WERI-Rb-1 (cell line): ENCODE data around the gene KLHL29.

Experiments
- DNase-seq: peaks from one replicate; pipeline ENCODE4 v3.0.0-alpha.2; 2020
- H3K27ac ChIP-seq: fragments of 250-450 bp; sonication (Bioruptor Pico); 2 replicates; pipeline ENCODE4 v1.5.1; 2020; ENCODE audit warnings: mild to moderate bottlenecking, moderate library complexity
- H3K27me3 ChIP-seq: fragments of 250-450 bp; sonication (Bioruptor Pico); 2 replicates; pipeline ENCODE4 v1.5.1; 2021; ENCODE audit warnings: mild to moderate bottlenecking, low read depth, moderate library complexity; ENCODE audit not compliant: insufficient read depth, severe bottlenecking
- H3K36me3 ChIP-seq: fragments of 250-450 bp; sonication (Bioruptor Pico); 2 replicates; pipeline ENCODE4 v1.5.1; 2020; ENCODE audit warnings: mild to moderate bottlenecking, moderate library complexity
- H3K4me3 ChIP-seq: 2 replicates; pipeline ENCODE4 v1.5.1; 2011; ENCODE audit warnings: low read depth, mild to moderate bottlenecking, control low read depth, low read length
- H3K9me3 ChIP-seq: fragments of 250-450 bp; sonication (Bioruptor Pico); 2 replicates; pipeline ENCODE4 v1.5.1; 2021; ENCODE audit warnings: mild to moderate bottlenecking, moderate library complexity; ENCODE audit not compliant: severe bottlenecking
- CTCF ChIP-seq: IDR thresholded peaks from 2 replicates; pipeline ENCODE4 v1.5.1; 2011; ENCODE audit warnings: low read depth, mild to moderate bottlenecking, control low read depth, inconsistent platforms, low read length

The KLHL29 gene

GRCh38 chr2:23422089-23423061, 37.4 kb downstream of the KLHL29 start:
- Histone ChIP-seq H3K27ac (peak overlapping the region; percentile 93), H3K36me3 (no peaks in the 10 kb centered on the region), H3K27me3 (no peaks in the 10 kb centered on the region), H3K9me3 (no peaks in the 10 kb centered on the region), H3K4me3 (no peak overlapping the region)
- TF ChIP-seq CTCF: no peak
- no peak for DNase-seq

GRCh38 chr2:23423062-23423872, 38.3 kb downstream of the KLHL29 start:
- peak; percentile 70 for DNase-seq
- H3K27ac ChIP-seq: peak overlapping the region; percentile 93
- H3K36me3 ChIP-seq: peaks cover under 1% of the 10 kb centered on the region; the same call in 1 of the 2 replicates
- no peaks in the 10 kb centered on the region for H3K27me3 ChIP-seq
- no peak for TF ChIP-seq CTCF
- no peaks in the 10 kb centered on the region for H3K9me3 ChIP-seq
- H3K4me3 ChIP-seq: peak overlapping the region; percentile 1

- TF ChIP-seq CTCF: no peak
- Histone ChIP-seq H3K27ac (peak overlapping the region; percentile 93), H3K9me3 (no peaks in the 10 kb centered on the region), H3K27me3 (no peaks in the 10 kb centered on the region), H3K4me3 (no peak overlapping the region; the same call in 1 of the 2 replicates), H3K36me3 (peaks cover 3% of the 10 kb centered on the region; the same call in 1 of the 2 replicates)
- DNase-seq: peak; percentile 64
Measured at GRCh38 chr2:23423873-23424680, 39.1 kb downstream of the KLHL29 start.

- H3K27ac ChIP-seq: peak overlapping the region; percentile 93
- peak; percentile 91 for DNase-seq
- no peak for TF ChIP-seq CTCF
- peaks cover 3% of the 10 kb centered on the region; the same call in 1 of the 2 replicates for H3K36me3 ChIP-seq
- H3K27me3 ChIP-seq: no peaks in the 10 kb centered on the region
- no peaks in the 10 kb centered on the region for H3K9me3 ChIP-seq
- H3K4me3 ChIP-seq: peak overlapping the region; percentile 22
Measured at GRCh38 chr2:23425338-23425871, 40.4 kb downstream of the KLHL29 start.

GRCh38 chr2:23425885-23426262, 40.9 kb downstream of the KLHL29 start:
- H3K9me3 ChIP-seq: no peaks in the 10 kb centered on the region
- TF ChIP-seq CTCF: no peak
- peaks cover 3% of the 10 kb centered on the region; the same call in 1 of the 2 replicates for H3K36me3 ChIP-seq
- no peaks in the 10 kb centered on the region for H3K27me3 ChIP-seq
- DNase-seq: no peak
- H3K27ac ChIP-seq: peak overlapping the region; percentile 93
- no peak overlapping the region for H3K4me3 ChIP-seq
